A549 treated with DMSO at 1 μM for 4 hours (cell line): ENCODE results near the gene ZFYVE26. TPM values are rescaled to one million over a fixed set of nuclear protein-coding genes. Genes with fewer than 3 reads are reported as not detected.

ENCODE experiments used
- total RNA-seq: library from RNA; stranded (reverse); fragments of 200-300 nt; extraction: Qiagen RNA extraction; gene quantifications from 5 replicates; pipeline ENCODE4 v1.2.3, GENCODE V29; 2022; ENCODE audit warnings: low read depth

Gene ZFYVE26
- total RNA-seq, result 6.1 to 7.1 TPM (median 6.2 TPM) in 5 replicates

DNA sequence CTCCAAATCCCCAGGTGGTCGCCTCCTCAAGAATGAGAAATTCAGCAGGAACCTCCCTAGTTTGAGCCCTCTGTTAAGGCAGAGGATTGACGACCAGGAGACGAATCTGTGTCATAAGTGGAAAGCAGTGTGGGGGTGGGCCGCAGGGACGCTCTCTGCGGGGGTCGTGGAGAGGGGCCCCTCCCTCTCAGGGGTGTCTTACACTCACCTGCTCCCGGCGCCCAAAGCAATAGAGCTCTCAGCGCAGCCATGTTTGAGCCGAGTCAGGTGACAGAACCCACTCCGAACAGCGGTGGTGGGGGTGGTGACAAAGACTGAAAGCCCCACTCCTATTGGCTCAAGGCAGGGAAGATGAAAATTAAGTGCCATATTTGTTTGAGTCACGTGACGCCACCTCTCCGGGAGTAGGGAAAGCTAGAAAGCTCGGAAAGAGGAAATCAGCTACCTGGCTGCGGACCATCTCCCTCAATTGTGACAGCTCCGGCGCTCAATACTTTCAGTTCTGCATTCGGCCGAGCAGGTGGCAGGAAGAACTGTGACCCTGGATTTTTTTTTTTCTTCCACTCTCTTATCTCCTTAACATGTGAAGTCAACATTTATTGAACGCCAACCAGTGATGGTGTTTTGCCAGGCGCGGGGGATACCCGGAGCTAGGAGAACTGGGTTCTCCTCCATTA lies at the start of gene ZFYVE26:
TSS of gene ZFYVE26 (minus strand) at position 265 of the 677 bp plus-strand sequence. CDS start 627 bp downstream, outside the sequence.

GRCh38 chr14:67819563-67820421 lies 3.4 kb upstream of the ZFYVE26 start, which contains the start of gene RAD51B:
RAD51B (plus strand) TSS chr14:67819779.

DNA sequence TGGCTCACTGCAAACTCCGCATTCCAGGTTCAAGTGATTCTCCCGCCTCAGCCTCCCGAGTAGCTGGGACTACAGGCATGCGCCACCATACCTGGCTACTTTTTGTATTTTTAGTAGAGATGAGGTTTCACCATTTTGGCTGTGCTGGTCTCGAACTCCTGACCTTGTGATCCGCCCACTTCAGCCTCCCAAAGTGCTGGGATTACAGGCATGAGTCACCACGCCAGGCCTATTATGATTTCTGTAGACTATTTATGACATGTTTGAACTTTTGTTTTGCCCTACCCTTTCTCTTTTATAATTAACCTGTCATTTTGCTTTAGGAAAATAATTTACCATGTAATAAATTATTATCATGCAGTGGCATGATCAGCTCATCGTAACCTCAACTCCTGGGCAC lies 114.9 kb downstream of the ZFYVE26 start, which contains the start of gene RDH12:
TSS of gene RDH12 (plus strand) at position 395 of the 400 bp plus-strand sequence. CDS start 20,757 bp downstream, outside the sequence.

Other genes starting within 250 kb of the ZFYVE26 start
- gene PIGH, start 216.3 kb downstream of the ZFYVE26 start, total RNA-seq, result 18.6 to 23.1 TPM (median 21.1 TPM) in 5 replicates
- 1.4 to 2.0 TPM (median 1.6 TPM) in 5 replicates for gene ARG2, start 196.7 kb downstream of the ZFYVE26 start, total RNA-seq
- 83.1 to 95.8 TPM (median 90.0 TPM) in 5 replicates for gene VTI1B, start 142.0 kb downstream of the ZFYVE26 start, total RNA-seq
- 64.7 to 71.4 TPM (median 67.8 TPM) in 5 replicates for gene RDH11, start 120.8 kb downstream of the ZFYVE26 start, total RNA-seq
- gene RDH12, start 114.7 kb downstream of the ZFYVE26 start, total RNA-seq, result 0.08 to 0.14 TPM (median 0.09 TPM) in 3 of 5 replicates, not detected in the others
- 3.9 to 5.8 TPM (median 4.4 TPM) in 5 replicates for gene RAD51B, start 3.2 kb upstream of the ZFYVE26 start, total RNA-seq